Thyroid gland (tissue), 4 donors: ENCODE measurements around the gene DCDC2. TPM values are rescaled to one million over a fixed set of nuclear protein-coding genes. Genes with fewer than 3 reads are reported as not detected.

Experiments used
- DNase-seq, 2 donors: peaks; one replicate each; pipeline ENCODE4 v3.0.0-alpha.2; 2019
- H3K27ac ChIP-seq, 3 donors: fragments of 200-600 bp; sonication (generic); 1 replicate in 2 of 3; 2 replicates in 1 of 3; pipeline ENCODE4 v1.5.1; 2016 to 2019; ENCODE audit warnings: mild to moderate bottlenecking in 1 of 3, moderate library complexity in 1 of 3
- H3K27me3 ChIP-seq: fragments of 200-600 bp; sonication (generic); one replicate; pipeline ENCODE4 v1.5.1; 2019
- H3K36me3 ChIP-seq, 2 donors: fragments of 200-600 bp; sonication (generic); one replicate each; pipeline ENCODE4 v1.5.1; 2016 to 2019
- H3K4me1 ChIP-seq, 2 donors: fragments of 200-600 bp; sonication (generic); one replicate each; pipeline ENCODE4 v1.5.1; 2017 to 2019
- H3K4me3 ChIP-seq, 3 donors: fragments of 200-600 bp; sonication (generic); replicated peaks in 1 of 3; 1 replicate in 2 of 3; 2 replicates in 1 of 3; pipeline ENCODE4 v1.5.1; 2016; ENCODE audit warnings: mild to moderate bottlenecking in 1 of 3
- H3K9me3 ChIP-seq: fragments of 200-600 bp; sonication (generic); one replicate; pipeline ENCODE4 v1.5.1; 2017
- POLR2A ChIP-seq, 2 donors: fragments of 450-650 bp; IDR thresholded peaks; one replicate each; pipeline ENCODE4 v1.6.1; 2017; ENCODE audit warnings: antibody characterized with exemption in 2 of 2, mild to moderate bottlenecking in 2 of 2, moderate library complexity in 1 of 2
- WGBS, 2 donors: methylation state at CpG; one replicate each; pipeline ENCODE4 v1.1.5; 2017; 5-methylcytosine and 5-hydroxymethylcytosine counted together
- intact Hi-C: fragments of 100-400 bp; cut with DNase I; formaldehyde crosslinking; loops from one replicate; pipeline ENCODE4 v1.15.1; 2023
- total RNA-seq, 4 donors: library from RNA; depleted of rRNA; stranded (reverse); fragments of >200 nt; gene quantifications; one replicate each; pipeline ENCODE4 v1.2.3, GENCODE V29; 2016
- TF ChIP-seq, protein P1 (sequence below), 6 experiments: fragments of 200-600 bp in 3 of 6; fragments of 450-650 bp in 3 of 6; sonication (generic) in 3 of 6; IDR thresholded peaks; one replicate each; pipeline ENCODE4 v1.5.1; 2016 to 2019; ENCODE audit warnings: antibody characterized with exemption in 6 of 6, mild to moderate bottlenecking in 2 of 6, inconsistent platforms in 1 of 6, moderate library complexity in 1 of 6

The DCDC2 gene
- total RNA-seq, 4 donors from 2014 or later, result 8.7 to 14.8 (median 12.3) TPM

DNA sequence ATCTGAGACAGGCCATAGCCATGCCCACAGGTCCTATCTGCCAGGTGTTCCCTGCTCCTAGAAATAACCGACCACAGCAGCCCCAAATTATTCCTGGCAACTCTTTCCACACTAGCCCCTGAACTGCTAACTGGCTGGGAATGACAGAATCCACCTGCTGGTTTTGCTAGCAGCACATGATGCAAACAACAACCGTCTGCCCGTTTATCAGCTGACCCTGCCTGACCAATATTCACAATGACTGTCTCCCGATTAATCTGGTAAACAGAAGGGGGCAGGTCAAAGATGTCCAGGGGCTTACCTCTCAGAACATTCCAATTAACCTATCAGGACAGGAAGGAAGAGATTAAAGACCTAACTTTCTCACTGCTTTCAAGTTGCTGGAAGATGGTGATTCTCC lies 130.3 kb downstream of the DCDC2 start:
- 67 to 68% methylated on average over 4 of the region's 4 CpGs for WGBS, 2 donors
- no peak for DNase-seq
- Histone ChIP-seq H3K9me3 (no peaks in the 10 kb centered on the region), H3K27ac (no peak overlapping the region), H3K4me3 (no peak overlapping the region), H3K27me3 (no peaks in the 10 kb centered on the region), H3K4me1 (no peaks in the 10 kb centered on the region), H3K36me3 (no peaks in the 10 kb centered on the region)
- intact Hi-C loops, result no loop called here
- no peak for TF ChIP-seq POLR2A (IDR thresholded peaks at IDR 0.05)
- TF ChIP-seq, protein P1, sequence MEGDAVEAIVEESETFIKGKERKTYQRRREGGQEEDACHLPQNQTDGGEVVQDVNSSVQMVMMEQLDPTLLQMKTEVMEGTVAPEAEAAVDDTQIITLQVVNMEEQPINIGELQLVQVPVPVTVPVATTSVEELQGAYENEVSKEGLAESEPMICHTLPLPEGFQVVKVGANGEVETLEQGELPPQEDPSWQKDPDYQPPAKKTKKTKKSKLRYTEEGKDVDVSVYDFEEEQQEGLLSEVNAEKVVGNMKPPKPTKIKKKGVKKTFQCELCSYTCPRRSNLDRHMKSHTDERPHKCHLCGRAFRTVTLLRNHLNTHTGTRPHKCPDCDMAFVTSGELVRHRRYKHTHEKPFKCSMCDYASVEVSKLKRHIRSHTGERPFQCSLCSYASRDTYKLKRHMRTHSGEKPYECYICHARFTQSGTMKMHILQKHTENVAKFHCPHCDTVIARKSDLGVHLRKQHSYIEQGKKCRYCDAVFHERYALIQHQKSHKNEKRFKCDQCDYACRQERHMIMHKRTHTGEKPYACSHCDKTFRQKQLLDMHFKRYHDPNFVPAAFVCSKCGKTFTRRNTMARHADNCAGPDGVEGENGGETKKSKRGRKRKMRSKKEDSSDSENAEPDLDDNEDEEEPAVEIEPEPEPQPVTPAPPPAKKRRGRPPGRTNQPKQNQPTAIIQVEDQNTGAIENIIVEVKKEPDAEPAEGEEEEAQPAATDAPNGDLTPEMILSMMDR (IDR thresholded peaks at IDR 0.05), result no peak

DNA sequence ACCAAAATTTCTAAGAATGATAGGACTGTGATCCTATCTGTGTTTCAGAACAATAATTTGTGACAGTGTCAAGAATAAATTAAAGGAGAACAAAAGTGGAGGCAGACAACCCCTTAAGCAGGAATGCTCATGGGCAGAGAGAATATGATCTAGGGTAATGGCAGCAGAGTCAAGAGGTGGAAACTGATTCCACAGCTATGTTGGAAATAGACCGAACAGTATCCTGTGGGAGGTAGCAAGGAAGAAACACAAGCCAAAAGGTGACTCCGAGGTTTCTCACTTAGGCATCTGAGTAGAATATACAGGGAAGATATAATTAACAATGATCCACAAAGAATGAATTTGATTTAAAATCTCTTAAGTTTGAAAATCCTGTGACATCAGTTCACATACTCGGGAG lies 131.3 kb downstream of the DCDC2 start:
- no peaks in the 10 kb centered on the region for H3K36me3 ChIP-seq
- WGBS, 2 donors, result 89 to 92% methylated on average over 3 of the region's 3 CpGs
- no peak overlapping the region for H3K27ac ChIP-seq
- H3K4me3 ChIP-seq, result no peak overlapping the region
- no peaks in the 10 kb centered on the region for H3K9me3 ChIP-seq
- intact Hi-C loops, result no loop called here
- no peak for TF ChIP-seq POLR2A (IDR thresholded peaks at IDR 0.05)
- TF ChIP-seq, protein P1 (IDR thresholded peaks at IDR 0.05), result no peak
- no peaks in the 10 kb centered on the region for H3K4me1 ChIP-seq
- DNase-seq, result no peak
- H3K27me3 ChIP-seq, result no peaks in the 10 kb centered on the region

DNA sequence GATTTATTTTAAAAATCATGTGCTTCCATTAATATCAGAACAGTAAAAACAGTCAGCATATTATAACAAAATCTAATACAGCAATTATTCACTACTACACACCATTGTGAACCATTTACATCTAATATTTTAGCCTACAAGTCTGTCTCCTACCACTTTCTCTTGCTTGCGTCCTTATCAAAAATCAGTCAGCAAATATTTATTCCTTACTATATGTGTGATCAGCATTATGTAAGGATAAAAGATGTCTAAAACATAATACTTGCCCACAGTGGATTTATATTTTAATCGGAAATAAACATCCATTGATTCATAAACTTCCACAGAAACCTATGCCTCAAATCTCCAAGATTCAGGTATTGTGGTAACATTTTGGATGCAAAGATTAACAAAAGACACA lies 132.0 kb downstream of the DCDC2 start:
- TF ChIP-seq, protein P1 (IDR thresholded peaks at IDR 0.05), result no peak
- no peak for TF ChIP-seq POLR2A (IDR thresholded peaks at IDR 0.05)
- WGBS, 2 donors, result 96 to 97% methylated on average over 2 of the region's 2 CpGs
- no peak overlapping the region for H3K27ac ChIP-seq
- no peaks in the 10 kb centered on the region for H3K27me3 ChIP-seq
- H3K9me3 ChIP-seq, result no peaks in the 10 kb centered on the region
- no peaks in the 10 kb centered on the region for H3K36me3 ChIP-seq
- no peaks in the 10 kb centered on the region for H3K4me1 ChIP-seq
- no peak for DNase-seq
- intact Hi-C loops, result no loop called here
- no peak overlapping the region for H3K4me3 ChIP-seq

DNA sequence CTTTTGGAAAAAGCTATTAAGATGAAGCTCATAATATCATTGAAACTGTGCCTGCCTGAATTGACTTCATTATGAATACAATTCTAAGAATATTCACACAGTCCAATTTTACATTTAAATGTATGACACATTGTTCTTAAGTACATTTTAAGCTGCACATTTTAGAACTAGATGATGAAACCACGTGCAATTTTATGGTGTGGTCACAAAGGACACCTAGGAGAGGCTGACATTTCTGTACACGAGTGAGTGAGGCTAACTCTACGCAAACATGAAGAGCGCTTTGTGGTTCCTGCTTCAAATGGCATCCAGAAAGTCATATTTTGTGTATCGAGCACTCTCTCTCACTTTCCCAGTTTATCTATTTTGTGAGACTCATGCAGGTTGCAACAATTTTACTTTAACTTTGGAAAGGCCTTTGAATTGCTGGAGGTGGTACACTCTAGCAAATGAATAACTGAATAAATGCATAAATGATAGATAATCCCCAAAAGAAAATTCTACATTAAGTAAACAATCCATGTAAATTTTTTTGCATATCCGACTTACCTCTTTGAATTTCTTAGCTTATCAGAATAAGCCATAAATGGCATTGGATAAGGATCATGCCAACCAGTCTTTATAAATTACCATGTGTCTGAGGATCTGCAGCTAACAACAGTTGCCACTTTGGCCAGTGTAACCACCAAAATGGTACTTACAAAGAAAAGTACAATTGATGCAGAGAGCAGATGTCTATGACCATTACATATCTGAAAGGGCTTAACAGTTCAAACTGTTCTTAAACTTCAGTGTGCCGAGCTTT lies 134.5 kb downstream of the DCDC2 start:
- H3K27ac ChIP-seq, result no peak overlapping the region
- WGBS, 2 donors, result 75 to 79% methylated on average over 7 of the region's 7 CpGs
- no peaks in the 10 kb centered on the region for H3K27me3 ChIP-seq

DNA sequence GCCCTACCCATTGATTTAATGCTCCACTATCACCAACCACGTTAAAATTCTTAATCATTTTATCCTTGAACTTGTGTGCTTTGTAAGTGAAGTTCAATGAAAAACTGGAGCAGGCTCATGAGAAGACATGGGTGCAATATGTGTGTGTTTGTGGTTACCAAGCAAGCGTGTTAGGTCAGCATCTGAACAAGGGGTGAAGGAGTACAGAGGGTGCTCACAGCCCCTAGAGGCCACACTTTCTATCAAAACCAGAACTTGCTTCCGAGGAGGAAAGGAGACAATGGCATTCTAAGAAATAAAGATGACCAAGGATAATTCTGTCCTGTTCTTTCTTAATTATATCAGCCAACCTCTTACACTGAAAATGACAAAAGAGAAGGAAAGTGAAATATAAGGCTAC lies 138.2 kb downstream of the DCDC2 start:
- intact Hi-C loops, result no loop called here
- Histone ChIP-seq H3K4me3 (no peak overlapping the region), H3K27ac (no peak overlapping the region), H3K9me3 (no peaks in the 10 kb centered on the region), H3K27me3 (no peaks in the 10 kb centered on the region), H3K4me1 (no peaks in the 10 kb centered on the region), H3K36me3 (no peaks in the 10 kb centered on the region)
- no peak for TF ChIP-seq POLR2A (IDR thresholded peaks at IDR 0.05)
- TF ChIP-seq, protein P1 (IDR thresholded peaks at IDR 0.05), result no peak
- DNase-seq, result no peak
- 71 to 81% methylated on average over 3 of the region's 3 CpGs for WGBS, 2 donors

More for the DNA sequence above, 134.5 kb downstream of the DCDC2 start:
- Histone ChIP-seq H3K36me3 (no peaks in the 10 kb centered on the region), H3K4me3 (no peak overlapping the region), H3K9me3 (no peaks in the 10 kb centered on the region), H3K4me1 (no peaks in the 10 kb centered on the region)
- intact Hi-C loops, result no loop called here
- TF ChIP-seq, protein P1 (IDR thresholded peaks at IDR 0.05), result no peak
- TF ChIP-seq POLR2A (IDR thresholded peaks at IDR 0.05), result no peak
- DNase-seq, result no peak
